Measurements from ENCODE around the gene TRAK1.

TRAK1 gene

DNA sequence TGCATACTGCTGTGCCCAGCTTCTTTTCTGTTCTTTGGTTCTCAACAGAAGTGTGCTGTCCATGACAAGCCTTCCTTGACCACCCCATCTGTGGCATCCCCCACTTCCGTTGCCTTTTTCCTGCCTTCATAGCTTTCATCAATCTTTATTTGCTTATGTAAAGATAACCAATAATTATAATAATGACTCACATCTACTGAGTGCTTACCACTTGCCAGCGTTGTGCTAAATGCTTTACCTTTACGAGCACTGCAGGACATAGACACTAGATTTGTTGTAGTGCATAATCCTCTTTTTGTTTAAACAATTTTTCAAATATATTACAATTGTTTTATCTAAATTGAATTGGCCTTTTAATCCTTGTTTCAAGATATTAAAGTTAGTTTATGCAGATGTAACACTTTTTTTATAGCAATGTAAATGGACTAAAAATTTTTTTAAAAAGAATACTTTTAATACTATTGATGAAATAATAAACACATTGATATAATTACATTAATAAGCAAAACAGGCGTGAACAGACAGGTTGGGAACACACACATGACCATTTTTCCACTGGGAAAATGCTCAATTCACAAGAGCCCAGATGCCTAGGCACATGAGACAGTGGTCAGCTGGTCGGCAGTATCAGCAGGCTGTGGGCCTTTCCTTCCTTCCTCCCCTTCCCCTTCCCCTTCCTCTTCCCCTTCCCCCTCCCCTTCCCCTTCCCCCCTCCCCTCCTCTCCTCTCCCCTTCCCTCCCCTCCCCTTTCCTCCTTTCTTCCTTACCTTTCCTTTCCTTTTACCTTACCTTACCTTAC is 42.5 kb downstream of the TRAK1 start:
- no peaks in the 10 kb centered on the region for H4K20me1 ChIP-seq (ENCODE audit: insufficient read depth, low read length)
- no peaks in the 10 kb centered on the region for H3F3A ChIP-seq (ENCODE audit: insufficient read depth, low read length)
- DNase-seq = no peak
- H3K79me2 ChIP-seq (ENCODE audit: low read length) = peaks cover 33% of the 10 kb centered on the region
- H3K36me3 ChIP-seq (replicated peaks; ENCODE audit: insufficient read depth, low read length) = no peaks in the 10 kb centered on the region
- no peak overlapping the region for H2AFZ ChIP-seq (ENCODE audit: low read length)
- no peak overlapping the region for H3K4me3 ChIP-seq (ENCODE audit: low read length)
- H3K9ac ChIP-seq (ENCODE audit: low read length) = no peak overlapping the region
- no peaks in the 10 kb centered on the region for H3K27me3 ChIP-seq (replicated peaks; ENCODE audit: insufficient read depth, low read length)
- H3K27ac ChIP-seq (ENCODE audit: low read length) = no peak overlapping the region
- TF ChIP-seq, protein P1, sequence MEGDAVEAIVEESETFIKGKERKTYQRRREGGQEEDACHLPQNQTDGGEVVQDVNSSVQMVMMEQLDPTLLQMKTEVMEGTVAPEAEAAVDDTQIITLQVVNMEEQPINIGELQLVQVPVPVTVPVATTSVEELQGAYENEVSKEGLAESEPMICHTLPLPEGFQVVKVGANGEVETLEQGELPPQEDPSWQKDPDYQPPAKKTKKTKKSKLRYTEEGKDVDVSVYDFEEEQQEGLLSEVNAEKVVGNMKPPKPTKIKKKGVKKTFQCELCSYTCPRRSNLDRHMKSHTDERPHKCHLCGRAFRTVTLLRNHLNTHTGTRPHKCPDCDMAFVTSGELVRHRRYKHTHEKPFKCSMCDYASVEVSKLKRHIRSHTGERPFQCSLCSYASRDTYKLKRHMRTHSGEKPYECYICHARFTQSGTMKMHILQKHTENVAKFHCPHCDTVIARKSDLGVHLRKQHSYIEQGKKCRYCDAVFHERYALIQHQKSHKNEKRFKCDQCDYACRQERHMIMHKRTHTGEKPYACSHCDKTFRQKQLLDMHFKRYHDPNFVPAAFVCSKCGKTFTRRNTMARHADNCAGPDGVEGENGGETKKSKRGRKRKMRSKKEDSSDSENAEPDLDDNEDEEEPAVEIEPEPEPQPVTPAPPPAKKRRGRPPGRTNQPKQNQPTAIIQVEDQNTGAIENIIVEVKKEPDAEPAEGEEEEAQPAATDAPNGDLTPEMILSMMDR (IDR thresholded peaks at IDR 0.05; ENCODE audit: low read length) = no peak
- TF ChIP-seq EZH2 (optimal IDR thresholded peaks at IDR 0.05; ENCODE audit: low read depth, low read length) = no peak
- no peak for TF ChIP-seq EZH2phosphoT487 (IDR thresholded peaks at IDR 0.05; ENCODE audit: low read length)
- H3K4me2 ChIP-seq (ENCODE audit: low read depth, low read length) = no peak overlapping the region
- no peaks in the 10 kb centered on the region for H3K9me3 ChIP-seq (replicated peaks; ENCODE audit: insufficient read depth, low read length)
- no peaks in the 10 kb centered on the region for H3K9me2 ChIP-seq (replicated peaks; ENCODE audit: insufficient read depth, low read length)
- H3K4me1 ChIP-seq (ENCODE audit: low read length) = no peaks in the 10 kb centered on the region

DNA sequence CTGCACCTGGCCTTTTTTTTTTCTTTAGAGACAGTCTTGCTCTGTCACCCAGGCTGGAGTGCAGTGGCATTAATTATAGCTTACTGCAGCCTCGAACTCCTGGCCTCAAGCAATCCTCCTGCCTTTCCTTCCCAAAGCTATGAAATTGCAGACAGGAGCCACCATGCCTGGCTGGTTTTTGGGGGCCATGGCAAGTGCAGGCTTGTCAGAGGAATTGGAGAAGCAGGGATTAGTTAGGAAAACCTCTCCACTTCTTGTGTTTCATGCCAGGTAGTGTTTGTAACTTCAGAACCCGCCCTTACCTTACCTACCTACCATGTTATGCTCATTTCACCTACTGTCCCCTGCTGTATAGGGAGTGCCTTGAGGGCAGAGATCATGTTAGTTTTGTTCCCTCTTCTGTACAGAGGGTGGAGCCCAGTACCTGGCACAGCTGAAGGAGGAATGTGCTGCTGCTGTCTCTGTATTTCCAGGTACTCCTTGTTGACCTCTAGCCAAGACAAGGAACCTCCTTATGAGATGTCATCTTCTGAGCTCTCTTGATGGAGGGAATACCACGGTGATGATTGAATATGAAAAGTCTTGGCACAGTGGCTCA is 43.8 kb downstream of the TRAK1 start:
- H3K9me2 ChIP-seq (replicated peaks; ENCODE audit: insufficient read depth, low read length) = no peaks in the 10 kb centered on the region
- H3K4me3 ChIP-seq (ENCODE audit: low read length) = no peak overlapping the region
- H3F3A ChIP-seq (ENCODE audit: insufficient read depth, low read length) = no peaks in the 10 kb centered on the region
- TF ChIP-seq EZH2 (optimal IDR thresholded peaks at IDR 0.05; ENCODE audit: low read depth, low read length) = no peak
- TF ChIP-seq, protein P1 (IDR thresholded peaks at IDR 0.05; ENCODE audit: low read length) = no peak
- TF ChIP-seq EZH2phosphoT487 (IDR thresholded peaks at IDR 0.05; ENCODE audit: low read length) = no peak
- no peaks in the 10 kb centered on the region for H3K36me3 ChIP-seq (replicated peaks; ENCODE audit: insufficient read depth, low read length)
- H3K9me3 ChIP-seq (replicated peaks; ENCODE audit: insufficient read depth, low read length) = no peaks in the 10 kb centered on the region
- H3K4me1 ChIP-seq (ENCODE audit: low read length) = no peaks in the 10 kb centered on the region
- no peaks in the 10 kb centered on the region for H4K20me1 ChIP-seq (ENCODE audit: insufficient read depth, low read length)
- H3K9ac ChIP-seq (ENCODE audit: low read length) = no peak overlapping the region
- peaks cover 40% of the 10 kb centered on the region for H3K79me2 ChIP-seq (ENCODE audit: low read length)
- no peak overlapping the region for H2AFZ ChIP-seq (ENCODE audit: low read length)
- DNase-seq = no peak
- no peak overlapping the region for H3K27ac ChIP-seq (ENCODE audit: low read length)
- H3K4me2 ChIP-seq (ENCODE audit: low read depth, low read length) = no peak overlapping the region
- no peaks in the 10 kb centered on the region for H3K27me3 ChIP-seq (replicated peaks; ENCODE audit: insufficient read depth, low read length)

DNA sequence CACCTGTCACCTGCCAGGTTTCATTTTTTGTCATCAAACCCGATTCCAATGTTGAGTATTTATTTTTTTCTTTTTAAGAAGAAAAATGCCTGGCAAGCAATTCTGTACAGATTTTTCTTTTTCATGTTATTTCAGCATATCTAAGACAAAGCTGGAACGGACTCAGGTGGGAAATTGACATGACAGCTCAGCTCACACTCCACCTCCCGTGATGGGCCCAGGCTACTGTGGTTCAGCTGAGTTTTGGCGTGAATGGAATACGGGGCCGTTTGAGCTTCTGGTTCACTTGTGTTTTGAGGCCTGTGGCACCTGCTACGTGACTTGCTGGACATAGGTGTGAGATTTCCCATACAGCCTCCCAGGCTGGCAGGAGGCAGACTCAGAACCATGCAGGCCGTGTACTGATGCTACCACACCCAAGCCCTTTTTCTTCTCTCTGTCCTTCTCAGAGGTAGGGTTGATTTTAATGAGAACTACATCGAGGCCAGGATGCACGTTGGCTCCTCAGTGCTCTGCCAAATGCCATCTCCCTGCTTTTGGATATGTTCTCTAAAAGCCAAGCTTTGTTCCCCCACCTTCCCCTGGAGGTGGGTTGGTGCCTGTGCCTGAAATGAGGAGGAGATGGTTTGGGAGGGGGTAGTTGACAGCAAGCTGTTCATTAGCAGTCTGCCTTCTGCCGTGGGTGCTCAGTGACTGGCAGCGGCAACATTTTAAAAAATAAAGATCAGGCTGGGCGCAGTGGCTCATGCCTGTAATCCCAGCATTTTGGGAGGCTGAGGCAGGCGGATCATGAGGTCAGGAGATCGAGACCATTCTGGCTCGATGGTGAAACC is 48.7 kb downstream of the TRAK1 start:
- Histone ChIP-seq H4K20me1 (ENCODE audit: insufficient read depth, low read length) (no peaks in the 10 kb centered on the region), H3K9me2 (replicated peaks; ENCODE audit: insufficient read depth, low read length) (no peaks in the 10 kb centered on the region)

More for the DNA sequence above, 48.7 kb downstream of the TRAK1 start:
- peaks cover 42% of the 10 kb centered on the region for H3K79me2 ChIP-seq (ENCODE audit: low read length)
- no peaks in the 10 kb centered on the region for H3F3A ChIP-seq (ENCODE audit: insufficient read depth, low read length)
- H3K27me3 ChIP-seq (replicated peaks; ENCODE audit: insufficient read depth, low read length) = no peaks in the 10 kb centered on the region
- H3K9me3 ChIP-seq (replicated peaks; ENCODE audit: insufficient read depth, low read length) = no peaks in the 10 kb centered on the region
- no peak overlapping the region for H3K4me3 ChIP-seq (ENCODE audit: low read length)
- H3K27ac ChIP-seq (ENCODE audit: low read length) = no peak overlapping the region
- H3K4me2 ChIP-seq (ENCODE audit: low read depth, low read length) = no peak overlapping the region
- DNase-seq = no peak
- H3K36me3 ChIP-seq (replicated peaks; ENCODE audit: insufficient read depth, low read length) = no peaks in the 10 kb centered on the region
- no peaks in the 10 kb centered on the region for H3K4me1 ChIP-seq (ENCODE audit: low read length)
- no peak overlapping the region for H3K9ac ChIP-seq (ENCODE audit: low read length)
- no peak overlapping the region for H2AFZ ChIP-seq (ENCODE audit: low read length)
- TF ChIP-seq, protein P1 (IDR thresholded peaks at IDR 0.05; ENCODE audit: low read length) = no peak
- no peak for TF ChIP-seq EZH2phosphoT487 (IDR thresholded peaks at IDR 0.05; ENCODE audit: low read length)
- TF ChIP-seq EZH2 (optimal IDR thresholded peaks at IDR 0.05; ENCODE audit: low read depth, low read length) = no peak

Data from MM.1S (cell line).